ENCODE measurements around the gene GIGYF2.
"Not testable (repeated sequence)": the region's sequence is repeated elsewhere in the genome, so short reads cannot be mapped to it uniquely, and the experiment has no call there.

Gene GIGYF2

DNA sequence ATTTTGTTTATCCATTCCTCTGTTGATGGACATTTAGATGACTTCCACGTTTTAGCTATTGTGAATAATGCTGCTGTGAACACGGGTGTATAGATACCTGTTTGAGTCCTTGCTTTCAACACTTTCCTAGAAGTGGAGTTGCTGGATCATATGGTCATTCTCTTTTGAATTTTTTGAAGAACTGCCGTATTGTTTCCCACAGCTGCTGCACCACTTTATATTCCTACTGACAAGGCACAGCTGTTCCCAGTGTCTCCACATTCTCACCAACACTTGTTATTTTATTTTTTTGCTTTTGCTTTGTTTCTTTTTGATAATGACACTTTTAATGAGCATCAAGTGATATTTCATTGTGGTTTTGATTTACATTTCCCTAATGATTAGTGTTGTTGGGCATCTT, 120.6 kb downstream of the GIGYF2 start:
- no peak for DNase-seq

DNA sequence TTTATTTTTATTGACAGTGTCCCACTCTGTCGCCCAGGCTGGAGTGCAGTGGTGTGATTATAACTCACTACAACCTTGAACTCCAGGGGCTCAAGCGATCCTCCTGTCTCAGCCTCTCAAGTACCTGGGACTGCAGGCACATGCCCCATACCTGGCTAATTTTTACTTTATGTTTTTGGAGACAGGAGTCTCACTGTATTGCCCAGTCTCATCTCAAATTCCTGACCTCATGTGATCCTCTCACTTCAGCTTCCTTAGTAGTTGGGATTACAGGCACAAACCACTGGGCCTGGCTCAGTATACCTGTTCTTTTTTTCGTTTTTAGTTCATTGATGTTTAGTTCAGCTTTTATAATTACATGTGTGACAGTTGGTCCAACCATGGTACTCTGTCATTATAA, 132.9 kb downstream of the GIGYF2 start:
- no peak for DNase-seq

DNA sequence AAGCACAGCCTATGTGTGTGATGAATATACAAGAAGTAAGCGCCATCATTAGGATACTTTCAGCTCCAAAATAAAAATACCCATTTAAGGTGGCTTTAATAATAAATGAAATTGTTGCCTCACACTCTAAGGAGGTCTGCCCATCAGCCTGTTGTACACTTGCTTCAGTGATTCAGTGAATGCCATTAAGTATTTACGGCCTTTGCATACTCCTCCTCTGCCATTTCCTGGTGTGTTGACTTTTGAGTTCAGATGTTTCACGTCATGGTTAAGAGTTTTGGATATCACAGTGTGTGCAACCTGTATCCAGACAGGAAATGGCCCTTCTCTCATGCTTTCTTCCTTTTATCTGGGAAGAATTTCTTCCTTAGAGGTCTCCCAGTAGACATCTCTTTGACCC, 134.4 kb downstream of the GIGYF2 start:
- DNase-seq = no peak

DNA sequence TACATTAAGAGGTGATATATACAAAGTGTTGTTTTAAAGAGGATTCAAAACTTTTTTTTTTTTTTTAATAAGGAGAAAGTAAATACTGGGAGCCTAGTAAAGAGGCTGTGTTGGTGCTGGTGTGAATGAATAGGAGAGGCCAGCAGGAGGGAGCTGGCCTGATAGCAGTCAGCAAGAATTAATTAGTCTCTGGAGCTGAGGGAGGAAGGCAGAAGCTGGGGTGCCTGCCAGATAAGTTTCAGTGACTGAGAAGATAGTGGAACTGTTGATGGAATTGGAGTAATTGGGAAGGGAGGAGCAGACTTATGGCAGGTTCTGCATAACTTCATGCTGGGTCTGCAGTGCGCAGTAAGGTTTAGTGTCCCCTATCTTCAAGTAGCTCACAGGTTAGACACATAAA, 136.7 kb downstream of the GIGYF2 start:
- DNase-seq = no peak

DNA sequence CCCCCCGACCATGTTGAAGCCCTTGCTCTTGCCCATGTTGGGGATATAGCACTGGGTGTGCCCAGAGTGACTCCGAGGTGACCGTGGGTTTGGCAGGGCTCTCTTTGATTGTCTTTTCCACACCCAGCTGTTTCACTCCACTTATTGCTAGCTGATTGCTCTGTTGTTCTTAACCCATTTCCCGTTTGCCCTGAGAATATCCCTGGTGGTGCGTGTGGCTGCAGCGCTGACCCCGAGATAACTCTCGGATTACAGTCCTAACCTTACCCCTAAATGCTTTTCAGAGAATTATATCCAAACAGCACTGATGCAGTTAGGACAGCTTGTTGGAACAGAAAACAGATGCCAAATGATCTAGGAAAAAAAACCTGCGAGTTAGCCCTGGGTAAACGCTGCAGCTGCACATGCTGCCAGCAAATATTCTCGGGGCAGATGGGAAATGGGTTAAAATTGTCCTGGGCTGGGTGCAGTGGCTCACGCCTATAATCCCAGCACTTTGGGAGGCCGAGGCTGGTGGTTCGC, 138.6 kb downstream of the GIGYF2 start:
- DNase-seq = no peak

DNA sequence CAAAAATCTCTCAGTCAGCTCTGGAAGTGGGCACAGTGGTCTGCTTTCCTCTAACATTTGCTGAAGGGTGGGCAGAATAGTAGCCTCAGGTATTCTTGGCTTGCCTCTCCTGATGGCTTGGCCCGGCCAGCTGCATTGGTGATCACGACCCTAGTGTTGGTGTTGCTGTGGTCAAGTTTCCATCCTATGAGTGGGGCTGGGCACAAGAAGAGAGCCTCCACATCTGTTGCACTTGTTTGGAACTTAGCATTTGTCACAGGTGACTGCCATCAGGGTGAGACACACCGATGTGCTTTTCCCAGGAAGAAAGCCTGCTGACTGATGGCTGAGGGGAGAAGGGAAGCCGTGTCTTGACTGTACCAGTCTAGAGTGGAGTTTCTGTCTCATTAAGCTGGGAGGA, 139.8 kb downstream of the GIGYF2 start:
- DNase-seq = no peak

DNA sequence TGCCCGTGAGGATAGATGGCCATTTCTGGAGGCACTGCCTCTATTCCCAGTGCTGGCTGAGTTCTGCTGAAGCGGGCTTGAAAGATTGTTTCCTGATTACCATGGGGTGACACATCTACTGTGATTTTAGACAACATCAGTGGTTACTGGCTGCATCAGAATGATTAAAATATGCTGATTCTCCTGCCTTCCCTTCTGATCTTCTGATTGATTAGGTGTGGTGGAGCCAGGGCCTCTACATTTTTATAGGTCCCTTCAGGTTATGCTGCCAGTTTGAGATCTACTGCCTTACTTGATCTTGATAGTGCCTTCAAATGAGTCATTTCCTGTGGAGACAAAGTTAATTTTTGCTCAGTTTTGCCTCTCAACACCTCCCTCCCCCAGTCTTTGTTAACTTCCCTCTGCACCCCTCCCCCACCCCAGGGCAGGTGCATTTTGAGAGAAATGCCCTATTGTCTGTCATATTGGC, 141.3 kb downstream of the GIGYF2 start:
- DNase-seq = no peak

DNA sequence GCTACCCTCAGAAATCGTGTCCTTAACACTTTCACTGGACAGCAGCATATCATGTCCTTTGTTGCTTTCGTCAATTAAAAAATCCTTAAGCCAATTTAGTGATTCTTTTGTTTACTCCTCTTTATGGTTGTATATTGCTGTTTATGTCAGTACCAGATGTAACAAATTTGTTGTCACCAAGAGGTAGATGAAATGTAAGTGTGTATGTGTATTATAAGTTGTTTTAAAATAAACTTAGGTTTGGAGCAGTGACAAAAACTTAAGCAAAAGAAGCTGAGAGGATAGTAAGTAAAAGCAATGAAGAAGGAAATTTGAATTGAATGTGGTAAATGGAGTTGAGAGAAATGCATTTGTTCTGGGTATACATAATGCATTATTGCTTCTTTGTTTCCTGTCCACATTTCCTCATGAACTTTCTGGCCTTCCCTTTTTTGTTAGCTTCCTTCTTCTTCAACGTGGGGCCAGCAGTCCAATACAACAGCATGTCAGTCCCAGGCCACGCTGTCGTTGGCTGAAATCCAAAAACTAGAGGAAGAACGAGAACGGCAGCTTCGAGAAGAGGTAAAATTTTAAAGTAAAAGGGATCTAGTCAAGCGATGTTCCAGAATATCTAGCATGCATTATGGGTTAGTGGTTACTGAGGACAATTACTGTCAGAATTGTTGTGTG, 142.4 kb downstream of the GIGYF2 start:
- no peak for DNase-seq

DNA sequence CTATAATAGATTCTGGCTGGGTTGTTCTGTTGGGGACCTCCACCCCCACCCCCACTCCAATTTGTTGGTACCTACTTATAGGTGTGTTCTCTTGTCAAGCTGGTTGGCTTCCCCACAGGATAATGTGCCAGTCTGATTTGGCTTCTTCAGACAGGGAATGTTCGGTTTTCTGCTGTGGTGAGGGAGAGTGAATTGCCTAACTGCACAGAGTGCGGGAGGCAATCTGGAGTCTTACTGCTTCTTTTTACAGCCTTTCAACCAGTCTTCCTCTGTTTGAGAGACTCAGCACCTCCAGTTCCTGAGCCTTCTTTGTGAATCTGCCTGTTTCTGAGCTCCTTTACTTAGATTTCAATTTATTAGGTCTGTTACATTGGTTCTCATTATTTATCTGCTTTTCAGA, 145.6 kb downstream of the GIGYF2 start:
- DNase-seq = no peak

DNA sequence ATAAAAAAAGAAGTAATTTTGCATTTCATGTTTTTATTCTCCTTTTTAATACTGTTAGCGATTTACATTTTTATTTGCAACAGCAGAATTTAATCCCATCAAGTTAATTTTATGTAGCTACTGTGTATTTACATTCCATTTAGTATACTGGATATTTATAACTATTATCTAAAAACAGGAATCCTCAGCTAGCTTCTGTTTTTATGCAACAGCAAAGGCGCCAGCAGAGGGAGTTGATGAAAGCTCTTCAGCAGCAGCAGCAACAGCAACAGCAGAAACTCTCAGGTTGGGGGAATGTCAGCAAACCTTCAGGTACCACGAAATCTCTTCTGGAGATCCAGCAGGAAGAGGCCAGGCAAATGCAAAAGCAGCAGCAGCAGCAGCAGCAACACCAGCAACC, 146.7 kb downstream of the GIGYF2 start:
- DNase-seq = no peak

DNA sequence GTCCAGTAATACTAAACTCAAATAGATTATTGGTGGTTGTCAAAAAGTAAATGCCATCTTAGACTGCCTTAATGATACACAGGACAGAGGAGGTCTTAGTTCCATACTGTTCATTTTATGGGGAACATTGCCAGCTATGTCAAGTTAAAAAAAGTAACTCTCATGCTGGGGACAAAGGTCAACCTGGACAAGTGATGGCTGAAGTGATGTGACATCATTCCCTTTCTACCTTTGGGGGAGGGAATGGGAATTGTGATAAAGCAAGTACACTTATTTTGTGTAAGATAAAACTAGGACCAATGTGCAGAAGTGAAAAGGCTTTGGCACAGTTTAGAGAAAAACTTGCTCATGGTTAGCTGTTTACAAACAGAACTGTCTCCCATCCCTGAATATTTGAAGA, 148.9 kb downstream of the GIGYF2 start:
- no peak for DNase-seq

DNA sequence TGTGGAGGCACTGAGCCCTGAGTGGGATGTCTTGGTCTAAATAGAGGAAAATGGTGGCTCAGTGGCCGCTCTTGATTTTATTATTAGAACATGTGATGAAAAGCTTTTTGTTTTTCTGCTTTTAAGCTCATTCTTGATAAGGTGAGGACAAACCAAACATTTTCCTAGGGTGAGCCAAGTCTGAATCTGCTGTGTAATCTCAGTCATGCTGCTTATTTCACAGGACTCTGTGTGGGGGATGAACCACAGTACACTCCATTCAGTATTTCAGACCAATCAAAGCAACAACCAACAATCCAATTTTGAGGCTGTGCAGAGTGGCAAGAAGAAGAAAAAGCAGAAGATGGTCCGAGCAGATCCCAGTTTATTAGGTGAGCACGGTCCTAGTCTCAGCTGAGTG, 152.9 kb downstream of the GIGYF2 start:
- DNase-seq = no peak

DNA sequence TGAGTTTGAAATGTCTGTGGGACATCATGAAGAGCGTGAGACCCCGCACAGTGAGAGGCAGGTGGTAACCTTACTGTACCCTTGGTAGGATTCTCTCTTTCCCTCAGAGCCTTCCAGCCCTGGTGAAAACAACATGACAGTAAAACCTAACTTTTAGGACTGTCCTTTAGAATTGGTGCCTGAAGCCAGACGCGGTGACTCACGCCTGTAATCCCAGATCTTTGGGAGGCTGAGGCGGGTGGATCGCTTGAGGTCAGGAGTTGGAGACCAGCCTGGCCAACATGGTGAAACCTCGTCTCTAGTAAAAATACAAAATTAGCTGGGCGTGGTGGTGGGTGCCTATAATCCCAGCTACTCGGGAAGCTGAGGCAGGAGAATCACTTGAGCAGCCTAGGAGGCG, 154.9 kb downstream of the GIGYF2 start:
- DNase-seq = not testable (repeated sequence)

DNA sequence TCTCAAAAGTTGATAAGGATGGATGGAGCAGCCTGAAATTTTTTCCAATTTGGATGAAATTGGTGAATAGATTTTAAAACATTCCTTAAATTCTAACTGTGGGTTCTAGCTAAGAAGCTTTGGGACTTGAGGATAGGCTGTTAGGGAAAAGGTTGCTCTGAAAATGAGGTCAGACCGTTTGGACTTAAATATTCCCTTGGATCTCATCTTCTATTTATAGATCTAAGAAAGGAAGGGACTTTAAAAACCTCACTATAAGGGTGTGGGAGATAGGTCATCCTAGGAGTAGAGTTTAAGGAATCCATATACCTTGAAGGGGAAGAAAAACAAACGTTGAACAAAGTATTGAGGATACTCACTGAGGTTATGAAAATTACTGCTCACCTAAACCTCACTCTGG, 155.5 kb downstream of the GIGYF2 start:
- DNase-seq = no peak

DNA sequence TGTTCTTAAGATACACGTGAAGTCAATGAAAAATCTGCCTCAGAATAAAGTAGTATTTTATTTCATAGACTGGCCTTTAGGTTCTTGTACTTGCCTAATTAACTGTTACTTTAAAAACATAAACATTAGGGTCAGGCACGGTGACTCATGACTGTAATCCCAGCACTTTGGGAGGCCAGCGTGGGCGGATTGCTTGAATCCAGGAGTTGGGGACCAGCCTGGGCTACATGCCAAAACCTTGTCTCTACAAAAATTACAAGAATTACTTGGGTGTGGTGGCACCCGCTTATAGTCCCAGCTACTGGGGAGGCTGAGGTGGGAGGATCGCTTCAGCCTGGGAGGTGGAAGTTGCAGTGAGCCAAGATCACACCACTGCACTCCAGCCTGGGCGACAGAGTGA, 157.0 kb downstream of the GIGYF2 start:
- no peak for DNase-seq

DNA sequence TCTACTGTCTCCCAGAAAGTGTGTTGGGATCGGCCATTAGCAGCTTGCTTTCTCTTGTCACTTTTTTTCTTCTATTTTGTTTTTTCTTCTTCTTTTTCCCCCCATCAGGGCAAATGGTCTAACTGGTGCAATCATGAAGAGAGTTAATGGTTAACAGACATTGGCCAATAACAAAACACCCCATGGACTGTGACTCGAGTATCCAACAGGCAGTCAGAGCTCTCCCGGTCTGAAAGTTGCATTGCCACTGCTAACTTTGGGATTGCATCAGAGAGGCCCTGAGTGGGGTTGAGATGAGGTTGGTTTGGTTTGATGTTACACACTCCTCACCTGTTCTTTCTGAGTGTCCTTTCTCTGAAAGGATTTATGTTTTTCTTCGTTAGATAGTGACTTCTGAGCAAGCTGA, 160.0 kb downstream of the GIGYF2 start:
- no peak for DNase-seq

DNA sequence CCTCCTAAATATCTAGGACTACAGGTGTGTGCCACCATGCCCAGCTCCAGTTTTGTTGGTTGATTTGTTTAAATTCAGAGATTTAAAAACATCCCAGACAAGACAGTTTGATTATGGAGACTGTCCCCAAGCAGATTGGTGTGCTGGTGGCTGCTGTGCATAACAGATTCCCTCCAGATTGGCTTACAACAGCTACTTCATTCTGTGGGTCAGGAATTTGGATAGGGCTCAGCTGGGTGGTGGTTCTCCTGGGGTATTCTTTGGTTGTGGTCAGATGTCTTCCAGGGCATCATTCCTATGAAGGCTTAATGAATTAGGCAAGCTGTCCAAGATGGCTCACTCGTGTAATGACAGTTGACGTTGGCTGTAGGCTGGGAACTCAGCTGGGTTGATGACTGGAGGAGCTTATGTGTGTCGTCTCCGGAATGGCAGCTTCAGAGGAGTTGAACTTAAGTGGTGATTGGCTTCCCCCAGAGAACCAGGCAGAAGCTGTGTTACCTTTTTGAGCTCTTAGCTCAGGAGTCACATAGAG, 162.3 kb downstream of the GIGYF2 start:
- DNase-seq = no peak

DNA sequence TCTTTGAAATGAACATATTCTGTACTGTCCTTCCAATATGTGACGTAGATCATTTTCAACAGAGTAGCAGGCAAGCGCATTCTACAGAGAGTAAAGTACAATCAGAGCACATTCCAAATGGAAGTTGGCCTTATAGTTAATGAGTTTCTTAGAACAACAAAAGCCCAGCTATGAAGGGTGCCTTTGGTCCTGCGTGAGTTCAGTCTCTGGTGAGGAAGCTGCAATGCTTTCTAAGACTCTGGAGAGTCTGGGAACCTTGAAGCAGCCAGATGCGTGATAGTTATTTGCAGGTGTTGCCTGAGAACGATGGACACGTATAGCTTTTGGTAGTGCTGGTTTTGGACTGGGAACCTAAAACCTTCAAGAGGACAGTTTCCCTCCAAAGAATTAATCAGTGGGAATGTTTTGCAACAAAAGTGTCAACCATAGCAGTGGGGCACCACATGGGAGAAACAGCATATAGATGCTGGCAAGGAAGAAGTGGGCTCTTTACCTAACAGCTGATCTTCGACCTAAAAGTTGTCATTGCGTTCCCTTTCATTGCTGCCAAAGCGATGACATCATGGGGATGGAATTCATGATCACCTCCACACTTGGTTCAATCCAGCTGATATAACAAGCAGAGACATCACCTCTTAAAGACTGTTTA, 163.6 kb downstream of the GIGYF2 start:
- no peak for DNase-seq

DNA sequence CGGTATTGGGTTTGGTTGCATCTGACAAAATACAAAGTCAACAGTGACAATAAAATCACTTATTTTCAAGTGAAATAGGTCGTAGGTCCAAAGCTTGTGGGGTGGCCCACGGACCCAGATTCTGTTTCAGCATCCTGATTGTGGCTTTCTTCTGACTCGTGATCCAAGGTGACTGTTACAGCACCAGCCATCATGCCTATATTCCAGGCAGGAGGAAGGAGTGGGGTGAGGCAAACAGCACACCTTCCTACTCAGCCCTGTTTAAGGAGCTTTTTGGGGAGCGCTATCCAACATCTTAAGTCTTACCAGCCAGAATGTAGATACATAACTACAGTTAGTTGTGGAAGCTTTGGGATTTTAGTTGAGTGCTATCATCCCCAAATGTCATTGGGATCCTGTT, 164.2 kb downstream of the GIGYF2 start:
- no peak for DNase-seq

DNA sequence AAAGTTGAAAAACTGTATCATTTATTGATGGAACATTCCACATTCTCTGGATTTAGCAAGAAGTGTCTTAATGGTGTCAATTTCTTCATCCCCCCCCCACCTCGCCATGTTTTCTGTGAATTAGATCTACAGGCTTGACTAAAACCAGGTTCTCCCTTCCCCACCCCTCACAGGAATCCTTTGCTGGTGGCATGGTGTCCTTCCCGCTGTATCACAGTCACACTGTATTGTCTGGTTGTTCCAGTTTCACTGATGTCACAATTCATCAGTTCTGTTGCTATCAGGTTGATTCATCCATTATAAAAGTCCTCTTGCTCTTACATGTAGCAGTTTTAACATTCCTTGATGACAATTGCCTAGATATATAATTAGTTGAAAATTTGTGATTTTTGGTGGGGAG, 166.9 kb downstream of the GIGYF2 start:
- DNase-seq = no peak

DNA sequence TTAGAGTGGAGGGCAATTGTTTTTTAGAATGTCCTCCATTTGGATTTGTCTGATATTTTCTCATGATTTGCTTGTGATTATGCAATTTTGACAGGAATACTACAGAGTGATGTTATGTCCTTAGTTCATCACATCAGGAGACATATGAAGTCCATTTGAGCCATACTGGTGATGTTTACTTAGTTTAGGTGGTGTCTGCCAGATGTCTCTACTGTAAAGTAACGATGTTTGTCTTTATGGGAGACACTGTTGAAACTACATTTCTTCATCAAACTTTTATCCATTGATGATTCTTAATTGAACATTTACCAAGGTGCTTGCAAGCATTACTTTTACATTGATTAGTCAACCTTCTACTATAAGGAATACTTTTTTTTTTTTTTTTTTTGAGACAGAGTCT, 168.0 kb downstream of the GIGYF2 start:
- DNase-seq = no peak

DNA sequence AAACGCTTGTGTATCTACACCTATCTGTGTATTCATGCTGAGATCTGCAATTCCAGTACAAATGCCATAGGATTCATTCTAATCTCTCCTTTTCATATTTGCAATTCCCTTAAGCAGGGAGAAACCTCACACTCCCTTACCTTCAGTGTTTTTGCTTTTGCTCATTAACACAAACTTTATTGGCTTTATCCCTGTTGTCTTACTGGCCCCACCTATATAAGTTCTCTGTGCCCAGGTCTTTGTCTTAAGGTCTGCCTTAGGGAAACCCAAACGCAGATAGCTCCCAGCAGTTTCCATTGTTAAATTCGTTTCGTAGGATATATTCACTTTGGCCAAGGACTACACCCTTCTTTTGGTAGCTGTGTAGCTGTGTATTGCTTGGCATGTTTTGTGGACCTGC, 169.0 kb downstream of the GIGYF2 start:
- no peak for DNase-seq

DNA sequence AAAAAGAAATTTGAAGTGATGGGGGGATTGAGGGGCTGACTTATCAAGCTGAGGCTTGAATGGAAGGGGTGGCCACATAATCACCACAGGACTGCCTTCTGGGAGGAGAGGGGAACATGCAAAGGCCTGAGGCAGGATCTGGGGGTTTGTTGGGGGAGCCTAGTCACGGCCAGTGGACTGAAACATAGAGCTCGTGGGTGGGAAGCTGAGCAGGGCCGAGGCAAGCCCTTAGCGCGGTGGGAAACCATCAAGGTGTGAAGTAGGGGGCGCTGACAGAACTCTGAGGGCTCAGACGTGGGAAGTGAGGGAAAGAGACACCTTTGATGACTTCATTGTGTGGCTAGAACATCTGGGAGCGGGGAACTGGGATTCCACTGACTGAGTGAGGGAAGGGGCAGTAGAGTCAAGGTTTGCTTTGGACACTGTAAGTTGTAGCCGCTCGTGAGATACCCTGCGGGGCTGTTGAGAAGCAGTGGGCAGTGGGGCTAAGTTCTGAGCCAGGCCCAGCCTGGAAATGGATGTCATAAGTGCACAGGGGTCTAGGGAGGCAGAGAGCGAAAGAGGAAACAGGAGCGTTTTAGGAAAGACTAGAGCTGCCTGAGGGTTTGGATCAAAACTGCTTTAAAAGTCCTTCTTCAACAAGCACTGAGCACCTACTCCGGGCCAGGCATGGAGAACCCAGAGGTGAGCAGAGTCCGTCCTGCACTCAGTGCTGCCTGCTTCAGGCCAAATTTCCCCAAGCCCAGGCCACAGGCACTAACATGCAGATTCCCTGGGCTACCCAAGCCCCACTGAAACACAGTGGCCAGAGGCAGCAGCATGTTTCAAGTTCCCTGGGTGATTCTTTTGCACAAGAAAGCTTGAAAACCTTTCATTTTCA, 172.2 kb downstream of the GIGYF2 start:
- DNase-seq = no peak

Data from NCI-H1930 (cell line).